Neural progenitor cell (in vitro differentiated cells): ENCODE data around the gene LRP1. TPM values are rescaled to one million over a fixed set of nuclear protein-coding genes. Genes with fewer than 3 reads are reported as not detected.

ENCODE experiments used
- DNase-seq: peaks from one replicate; pipeline ENCODE4 v3.0.0-alpha.2; 2016; ENCODE audit warnings: low spot score
- H2AFZ ChIP-seq: fragments of 200-600 bp; sonication (generic); replicated peaks from 2 replicates; pipeline ENCODE4 v1.6.1; 2016; ENCODE audit warnings: antibody characterized with exemption
- H3F3A ChIP-seq: fragments of 200-600 bp; sonication (generic); 2 replicates; pipeline ENCODE4 v1.6.1; 2016; ENCODE audit warnings: antibody characterized with exemption, low read depth
- H3K27ac ChIP-seq: fragments of 200-600 bp; sonication (generic); 2 replicates; pipeline ENCODE4 v1.5.1; 2016; ENCODE audit warnings: mild to moderate bottlenecking
- H3K27me3 ChIP-seq: fragments of 200-600 bp; sonication (generic); 2 replicates; pipeline ENCODE4 v1.6.1; 2016; ENCODE audit warnings: mild to moderate bottlenecking, moderate library complexity
- H3K36me3 ChIP-seq: fragments of 200-600 bp; sonication (generic); 2 replicates; pipeline ENCODE4 v1.5.1; 2016
- H3K4me1 ChIP-seq: fragments of 200-600 bp; sonication (generic); 2 replicates; pipeline ENCODE4 v1.6.1; 2016; ENCODE audit warnings: mixed run types
- H3K4me2 ChIP-seq: fragments of 200-600 bp; sonication (generic); 2 replicates; pipeline ENCODE4 v1.6.1; 2016
- H3K4me3 ChIP-seq: fragments of 200-600 bp; sonication (generic); 2 replicates; pipeline ENCODE4 v1.5.1; 2016
- H3K79me2 ChIP-seq: fragments of 200-600 bp; sonication (generic); 2 replicates; pipeline ENCODE4 v1.6.1; 2016; ENCODE audit warnings: low read depth
- H3K9ac ChIP-seq: fragments of 200-600 bp; sonication (generic); 2 replicates; pipeline ENCODE4 v1.6.1; 2016
- H3K9me3 ChIP-seq: fragments of 200-600 bp; sonication (generic); 2 replicates; pipeline ENCODE4 v1.5.1; 2016; ENCODE audit warnings: low read depth
- H4K20me1 ChIP-seq: fragments of 200-600 bp; sonication (generic); 2 replicates; pipeline ENCODE4 v1.6.1; 2016; ENCODE audit warnings: low read depth
- H3K27ac Mint-ChIP-seq: 3 replicates; pipeline ENCODE4 v1.8.0; 2021; ENCODE audit warnings: mixed read lengths
- H3K27me3 Mint-ChIP-seq: 2 replicates; pipeline ENCODE4 v1.8.0; 2022; ENCODE audit warnings: low read depth, mild to moderate bottlenecking, inconsistent platforms, moderate library complexity, mixed read lengths; ENCODE audit not compliant: insufficient read depth
- H3K36me3 Mint-ChIP-seq: 3 replicates; pipeline ENCODE4 v1.8.0; 2021; ENCODE audit warnings: mixed read lengths
- H3K4me1 Mint-ChIP-seq: 3 replicates; pipeline ENCODE4 v1.8.0; 2021; ENCODE audit warnings: mixed read lengths
- H3K4me3 Mint-ChIP-seq: 3 replicates; pipeline ENCODE4 v1.8.0; 2021; ENCODE audit warnings: mild to moderate bottlenecking, moderate library complexity, mixed read lengths
- H3K9me3 Mint-ChIP-seq: 3 replicates; pipeline ENCODE4 v1.8.0; 2020; ENCODE audit warnings: mixed read lengths
- CTCF ChIP-seq: fragments of 200-600 bp; sonication (generic); IDR thresholded peaks from 2 replicates; pipeline ENCODE4 v1.5.1; 2017; ENCODE audit warnings: antibody characterized with exemption, mild to moderate bottlenecking
- EZH2 ChIP-seq: fragments of 200-600 bp; sonication (generic); IDR thresholded peaks from 2 replicates; pipeline ENCODE4 v1.6.1; 2017; ENCODE audit warnings: antibody characterized with exemption, mild to moderate bottlenecking, moderate library complexity
- EZH2phosphoT487 ChIP-seq: fragments of 200-600 bp; sonication (generic); IDR thresholded peaks from 2 replicates; pipeline ENCODE4 v1.6.1; 2017; ENCODE audit warnings: antibody characterized with exemption
- total RNA-seq: library from RNA; depleted of rRNA; stranded (reverse); fragments of >200 nt; gene quantifications from 2 replicates; pipeline ENCODE4 v1.2.3, GENCODE V29; 2015; ENCODE audit warnings: low replicate concordance

LRP1 gene
- total RNA-seq, 1 donor from 2014 or later, result 13.9 TPM

- H3K27ac ChIP-seq, result no peak overlapping the region
- no peak overlapping the region for H3K9ac ChIP-seq
- H3K27me3 Mint-ChIP-seq, result peaks cover 8% of the 10 kb centered on the region
- no peaks in the 10 kb centered on the region for H3K9me3 ChIP-seq
- H3K4me1 ChIP-seq, result no peaks in the 10 kb centered on the region
- no peak overlapping the region for H3K4me2 ChIP-seq
- no peak for DNase-seq
- H2AFZ ChIP-seq, result no peak overlapping the region
- H3K27me3 ChIP-seq, result no peaks in the 10 kb centered on the region
- H4K20me1 ChIP-seq, result peaks cover 3% of the 10 kb centered on the region
- peaks cover 30% of the 10 kb centered on the region for H3K36me3 Mint-ChIP-seq
- H3F3A ChIP-seq, result peaks cover 2% of the 10 kb centered on the region
- no peaks in the 10 kb centered on the region for H3K36me3 ChIP-seq
- H3K4me3 Mint-ChIP-seq, result no peak overlapping the region
- no peak overlapping the region for H3K4me3 ChIP-seq
- H3K9me3 Mint-ChIP-seq, result no peaks in the 10 kb centered on the region
- no peak overlapping the region for H3K27ac Mint-ChIP-seq
- peaks cover 4% of the 10 kb centered on the region for H3K4me1 Mint-ChIP-seq
- TF ChIP-seq EZH2phosphoT487, result no peak
- TF ChIP-seq EZH2, result no peak
- TF ChIP-seq CTCF, result no peak
- no peaks in the 10 kb centered on the region for H3K79me2 ChIP-seq
Observed at GRCh38 chr12:57176846-57177245, 48.6 kb downstream of the LRP1 start.

- no peaks in the 10 kb centered on the region for H3K36me3 ChIP-seq
- H3K9me3 Mint-ChIP-seq, result no peaks in the 10 kb centered on the region
- H3K9me3 ChIP-seq, result no peaks in the 10 kb centered on the region
Observed at GRCh38 chr12:57177354-57177753, 49.1 kb downstream of the LRP1 start.

GRCh38 chr12:57178213-57178612 is 49.9 kb downstream of the LRP1 start:
- Histone ChIP-seq H3K4me3 (no peak overlapping the region), H3K27me3 (no peaks in the 10 kb centered on the region), H4K20me1 (peaks cover 2% of the 10 kb centered on the region), H3K36me3 (no peaks in the 10 kb centered on the region), H3K4me2 (no peak overlapping the region), H3F3A (peaks cover 13% of the 10 kb centered on the region), H3K79me2 (no peaks in the 10 kb centered on the region), H2AFZ (no peak overlapping the region), H3K27ac (no peak overlapping the region), H3K4me1 (no peaks in the 10 kb centered on the region), H3K9ac (no peak overlapping the region), H3K9me3 (no peaks in the 10 kb centered on the region)
- no peak for DNase-seq
- Mint-ChIP-seq H3K4me1 (peaks cover 3% of the 10 kb centered on the region), H3K27me3 (peaks cover 6% of the 10 kb centered on the region), H3K4me3 (peak overlapping the region; percentile 33), H3K9me3 (no peaks in the 10 kb centered on the region), H3K36me3 (peaks cover 24% of the 10 kb centered on the region), H3K27ac (no peak overlapping the region)
- TF ChIP-seq EZH2 (no peak), CTCF (no peak), EZH2phosphoT487 (no peak)

More at GRCh38 chr12:57177354-57177753, 49.1 kb downstream of the LRP1 start:
- H4K20me1 ChIP-seq, result peaks cover 3% of the 10 kb centered on the region
- H3K4me1 ChIP-seq, result no peaks in the 10 kb centered on the region
- H3K36me3 Mint-ChIP-seq, result peaks cover 30% of the 10 kb centered on the region
- peaks cover 7% of the 10 kb centered on the region for H3F3A ChIP-seq
- peaks cover 3% of the 10 kb centered on the region for H3K4me1 Mint-ChIP-seq
- H3K27ac Mint-ChIP-seq, result no peak overlapping the region
- peaks cover 6% of the 10 kb centered on the region for H3K27me3 Mint-ChIP-seq
- H3K4me2 ChIP-seq, result no peak overlapping the region
- no peaks in the 10 kb centered on the region for H3K79me2 ChIP-seq
- H3K4me3 Mint-ChIP-seq, result no peak overlapping the region
- no peak overlapping the region for H3K9ac ChIP-seq
- no peak for DNase-seq
- TF ChIP-seq EZH2 (no peak), CTCF (no peak), EZH2phosphoT487 (no peak)
- no peak overlapping the region for H3K4me3 ChIP-seq
- H3K27me3 ChIP-seq, result no peaks in the 10 kb centered on the region
- no peak overlapping the region for H2AFZ ChIP-seq
- H3K27ac ChIP-seq, result no peak overlapping the region
